Esophagus muscularis mucosa (tissue), 4 donors: Measurements from ENCODE around the gene SYTL1. TPM values are rescaled to one million over a fixed set of nuclear protein-coding genes. Genes with fewer than 3 reads are reported as not detected.

Source experiments
- DNase-seq: peaks from one replicate; pipeline ENCODE4 v3.0.0-alpha.2; 2017; ENCODE audit errors: extremely low spot score
- H3K27ac ChIP-seq, 4 donors: fragments of 200-600 bp; sonication (generic); replicated peaks in 1 of 4; 1 replicate in 3 of 4; 2 replicates in 1 of 4; pipeline ENCODE4 v1.5.1; 2016 to 2019; ENCODE audit warnings: mild to moderate bottlenecking in 1 of 4
- H3K27me3 ChIP-seq, 4 donors: fragments of 200-600 bp; sonication (generic); one replicate each; pipeline versions ENCODE4 v1.5.1 to v1.6.0; 2016 to 2019
- H3K36me3 ChIP-seq, 4 donors: fragments of 200-600 bp; sonication (generic); one replicate each; pipeline ENCODE4 v1.5.1; 2016 to 2019
- H3K4me1 ChIP-seq, 4 donors: fragments of 200-600 bp; sonication (generic); one replicate each; pipeline ENCODE4 v1.5.1; 2016 to 2019
- H3K4me3 ChIP-seq, 4 donors: fragments of 200-600 bp; sonication (generic); 1 replicate in 2 of 4; 2 replicates in 2 of 4; pipeline ENCODE4 v1.5.1; 2016 to 2019; ENCODE audit warnings: mild to moderate bottlenecking in 4 of 4, moderate library complexity in 1 of 4
- H3K9me3 ChIP-seq, 4 donors: fragments of 200-600 bp; sonication (generic); 1 replicate in 3 of 4; 2 replicates in 1 of 4; pipeline ENCODE4 v1.5.1; 2016 to 2019
- CTCF ChIP-seq, 3 experiments: fragments of 200-600 bp in 2 of 3; fragments of 450-650 bp in 1 of 3; sonication (generic) in 2 of 3; IDR thresholded peaks; one replicate each; pipeline ENCODE4 v1.5.1; 2017 to 2019; ENCODE audit warnings: antibody characterized with exemption in 3 of 3, mild to moderate bottlenecking in 2 of 3, moderate library complexity in 1 of 3
- EP300 ChIP-seq: sonication (generic); formaldehyde crosslinking; IDR thresholded peaks from one replicate; pipeline ENCODE4 v1.6.1; 2017; ENCODE audit warnings: antibody characterized with exemption
- POLR2A ChIP-seq: fragments of 450-650 bp; IDR thresholded peaks from one replicate; pipeline ENCODE4 v1.6.1; 2017; ENCODE audit warnings: antibody characterized with exemption, moderate library complexity, mild to moderate bottlenecking, low read depth
- POLR2AphosphoS5 ChIP-seq, 2 donors: sonication (generic); formaldehyde crosslinking; IDR thresholded peaks; one replicate each; pipeline ENCODE4 v1.6.1; 2017; ENCODE audit warnings: antibody characterized with exemption in 2 of 2
- WGBS: methylation state at CpG from one replicate; pipeline ENCODE4 v1.1.5; 2018; 5-methylcytosine and 5-hydroxymethylcytosine counted together
- intact Hi-C: fragments of 100-400 bp; cut with DNase I; formaldehyde crosslinking; loops from one replicate; pipeline ENCODE4 v1.15.1; 2023
- total RNA-seq, 4 donors: library from RNA; depleted of rRNA; stranded (reverse); fragments of >200 nt; gene quantifications; one replicate each; pipeline versions ENCODE4 v1.1.0 to v1.2.1, GENCODE V29; 2016

Gene SYTL1
- total RNA-seq, 4 donors from 2014 or later = 0.29 to 3.7 (median 1.5) TPM

- no peak overlapping the region for H3K27ac ChIP-seq
- H3K27me3 ChIP-seq = no peaks in the 10 kb centered on the region
- H3K36me3 ChIP-seq = no peaks in the 10 kb centered on the region
- no peak overlapping the region for H3K4me3 ChIP-seq
- no peaks in the 10 kb centered on the region for H3K9me3 ChIP-seq
- TF ChIP-seq POLR2AphosphoS5 (IDR thresholded peaks at IDR 0.05) (no peak), EP300 (no peak), CTCF (IDR thresholded peaks at IDR 0.05) (no peak), POLR2A (no peak)
- WGBS = 85% methylated on average over 1 of the region's 3 CpGs
- DNase-seq = no peak
- H3K4me1 ChIP-seq = peaks cover 49 to 68% (median 59%) of the 10 kb centered on the region in 4 donors
- intact Hi-C loops = no loop called here
Measured at GRCh38 chr1:27397110-27397509, 55.3 kb downstream of the SYTL1 start.

DNA sequence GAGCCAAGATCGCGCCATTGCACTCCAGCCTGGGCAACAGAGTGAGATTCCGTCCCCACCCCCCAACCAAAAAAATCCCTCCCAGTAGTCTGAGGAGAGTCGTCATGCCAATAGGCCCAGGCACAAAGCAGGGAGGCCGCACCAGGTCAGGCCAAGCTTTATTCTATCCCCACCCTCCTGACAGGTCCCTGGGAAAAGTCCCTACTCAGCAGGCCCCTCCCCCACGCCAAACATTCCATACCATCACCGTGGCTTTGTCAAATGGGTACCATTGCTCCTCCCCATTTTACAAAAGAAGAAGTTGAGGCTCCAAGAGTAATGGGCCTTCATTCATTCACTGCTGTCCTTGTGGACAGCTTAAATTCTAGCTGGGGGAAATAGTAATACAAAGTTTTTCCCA is 55.9 kb downstream of the SYTL1 start:
- H3K27me3 ChIP-seq = no peaks in the 10 kb centered on the region
- peaks cover 51 to 68% (median 59%) of the 10 kb centered on the region in 4 donors for H3K4me1 ChIP-seq
- TF ChIP-seq CTCF (IDR thresholded peaks at IDR 0.05) = no peak
- TF ChIP-seq EP300 = no peak
- TF ChIP-seq POLR2A = no peak
- no peak for TF ChIP-seq POLR2AphosphoS5 (IDR thresholded peaks at IDR 0.05)
- intact Hi-C loops = no loop called here
- WGBS = 77% methylated on average over 7 of the region's 7 CpGs
- no peaks in the 10 kb centered on the region for H3K36me3 ChIP-seq
- no peak overlapping the region for H3K27ac ChIP-seq
- DNase-seq = no peak
- H3K9me3 ChIP-seq = no peaks in the 10 kb centered on the region
- no peak overlapping the region for H3K4me3 ChIP-seq

DNA sequence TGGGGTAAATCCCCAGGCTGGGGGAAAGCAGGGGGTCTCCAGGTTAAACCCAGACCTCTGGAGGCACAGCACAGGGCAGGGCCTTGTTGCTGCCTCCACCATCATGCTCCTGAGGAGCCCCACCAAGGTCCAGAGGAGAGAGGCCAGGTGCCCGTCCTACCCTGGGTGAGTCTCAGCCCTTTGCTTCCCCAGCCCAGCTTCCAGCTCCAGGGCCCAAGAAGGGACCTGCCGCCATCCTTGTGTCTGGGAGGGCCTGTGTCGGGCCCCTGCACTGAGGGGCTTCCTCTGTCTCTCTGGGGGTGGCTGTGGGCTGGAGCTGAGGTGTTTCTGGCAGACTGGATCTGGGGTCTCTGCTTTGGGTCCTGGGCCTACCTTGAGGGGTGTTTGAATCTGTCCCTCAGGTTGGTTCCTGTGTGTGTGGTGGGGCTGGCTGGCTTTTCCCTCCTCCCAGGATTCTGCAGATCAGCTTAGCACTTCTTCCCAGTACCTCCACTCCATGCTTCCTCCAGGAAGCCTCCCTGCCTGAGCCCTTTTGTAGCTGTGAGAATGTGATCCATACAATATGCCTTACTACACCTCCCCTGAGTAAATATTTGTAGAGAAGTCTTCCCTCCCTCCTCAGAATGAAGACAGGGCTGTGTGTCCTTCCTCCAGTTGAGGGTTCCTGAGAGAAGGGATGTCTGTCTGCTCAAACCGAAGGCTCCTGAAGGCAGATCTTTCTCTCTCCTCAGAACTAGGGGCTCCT is 56.8 kb downstream of the SYTL1 start:
- H3K4me3 ChIP-seq = no peak overlapping the region
- DNase-seq = no peak
- TF ChIP-seq POLR2AphosphoS5 (IDR thresholded peaks at IDR 0.05) (peak in 1 of 2 donors; percentile 7), EP300 (no peak), CTCF (IDR thresholded peaks at IDR 0.05) (no peak), POLR2A (no peak)
- 38% methylated on average over 1 of the region's 4 CpGs for WGBS
- no peaks in the 10 kb centered on the region for H3K36me3 ChIP-seq
- intact Hi-C loops = no loop called here
- no peaks in the 10 kb centered on the region for H3K27me3 ChIP-seq
- H3K27ac ChIP-seq = no peak overlapping the region
- peaks cover 59 to 71% (median 64%) of the 10 kb centered on the region in 4 donors for H3K4me1 ChIP-seq
- H3K9me3 ChIP-seq = no peaks in the 10 kb centered on the region

GRCh38 chr1:27399251-27400025 is 57.6 kb downstream of the SYTL1 start:
- WGBS = 44% methylated on average over 18 of the region's 19 CpGs
- no peaks in the 10 kb centered on the region for H3K27me3 ChIP-seq
- H3K9me3 ChIP-seq = no peaks in the 10 kb centered on the region
- no peak overlapping the region for H3K4me3 ChIP-seq
- H3K36me3 ChIP-seq = no peaks in the 10 kb centered on the region
- no peak for DNase-seq
- no peak overlapping the region for H3K27ac ChIP-seq
- intact Hi-C loops = loop anchor here (5.0 kb wide), 1 partner anchor 208 kb away; no protein-coding TSS in a partner anchor
- H3K4me1 ChIP-seq = peaks cover 67 to 79% (median 72%) of the 10 kb centered on the region in 4 donors
- TF ChIP-seq POLR2AphosphoS5 (IDR thresholded peaks at IDR 0.05) = peak in 1 of 2 donors; percentile 30
- TF ChIP-seq CTCF (IDR thresholded peaks at IDR 0.05) = no peak
